HCT116 (cell line): Measurements from ENCODE around the gene HSPA12A. TPM values are rescaled to one million over a fixed set of nuclear protein-coding genes. Genes with fewer than 3 reads are reported as not detected.
A peak's percentile ranks its signal among the peaks of the same experiment; 100 is the strongest.

ENCODE experiments used
- ATAC-seq: fragments of 200-7000 bp; cut with Tn5 transposase; 2 replicates; pipeline ENCODE4 v1.9.1; 2020; ENCODE audit warnings: mild to moderate bottlenecking, moderate library complexity
- BruUV-seq: library from RNA; stranded (reverse); fragments of 400-500 nt; replicated peaks from 2 replicates; lab custom pipeline; 2021; lab: Mats Ljungman, UMichigan
- CTCF ChIA-PET: fragments of 300-600 bp; sonication (Branson Sonifier 250); formaldehyde crosslinking; loops from one replicate; lab custom pipeline; 2021; ENCODE audit warnings: antibody characterized with exemption; lab: Charles Lee
- POLR2A ChIA-PET: fragments of 300-600, 350-600 bp; sonication (Branson Sonifier 250); formaldehyde crosslinking; loops from one replicate; lab custom pipeline; 2021; ENCODE audit warnings: antibody characterized with exemption; lab: Charles Lee
- RAD21 ChIA-PET, 2 experiments: fragments of 300-600 bp; sonication (Branson Sonifier 250); formaldehyde crosslinking; loops; one replicate each; lab custom pipeline; 2023; ENCODE audit warnings: low total read pairs in 2 of 2; ENCODE audit not compliant: uncharacterized antibody in 2 of 2, unreplicated experiment in 2 of 2, low non-redundant PET in 1 of 2; lab: Charles Lee
- DNase-seq: peaks from one replicate; pipeline ENCODE4 v3.0.0-alpha.2; 2010; ENCODE audit warnings: low read depth, low spot score
- H2AFZ ChIP-seq: fragments of 200-600 bp; shearing (Covaris generic), sonication (generic); 2 replicates; pipeline ENCODE4 v1.6.1; 2017; ENCODE audit warnings: low read depth, mixed run types, mixed read lengths, antibody characterized with exemption, low read length; ENCODE audit not compliant: poor library complexity, severe bottlenecking
- H3K27ac ChIP-seq: 2 replicates; pipeline ENCODE4 v1.5.1; 2012; ENCODE audit warnings: low read depth, low read length
- H3K27me3 ChIP-seq: fragments of 200-600 bp; sonication (generic); 2 replicates; pipeline ENCODE4 v1.6.1; 2016; ENCODE audit warnings: mixed run types, low read length, mixed read lengths; ENCODE audit not compliant: insufficient read depth
- H3K36me3 ChIP-seq, 2 experiments: fragments of 200-500 bp in 1 of 2; fragments of 200-600 bp in 1 of 2; sonication (Bioruptor generic) in 1 of 2; sonication (generic) in 1 of 2; 2 replicates each; pipeline versions ENCODE4 v1.5.1 to v1.6.1; 2014 to 2016; ENCODE audit warnings: low read length in 2 of 2, inconsistent platforms in 1 of 2, mixed read lengths in 1 of 2, mixed run types in 1 of 2; ENCODE audit not compliant: insufficient read depth in 2 of 2, control insufficient read depth in 1 of 2
- H3K4me1 ChIP-seq, 2 experiments: fragments of 200-600 bp in 1 of 2; sonication (generic) in 1 of 2; 2 replicates each; pipeline versions ENCODE4 v1.5.1 to v1.6.1; 2012 to 2017; ENCODE audit warnings: low read length in 2 of 2, inconsistent platforms in 1 of 2, mild to moderate bottlenecking in 1 of 2, mixed read lengths in 1 of 2, mixed run types in 1 of 2, moderate library complexity in 1 of 2; ENCODE audit not compliant: insufficient read depth in 2 of 2, control insufficient read depth in 1 of 2
- H3K4me2 ChIP-seq: fragments of 200-600 bp; sonication (generic); 2 replicates; pipeline ENCODE4 v1.6.1; 2017; ENCODE audit warnings: mixed run types, low read length, mixed read lengths
- H3K4me3 ChIP-seq, 2 experiments: fragments of 200-600 bp in 1 of 2; sonication (generic) in 1 of 2; replicated peaks in 1 of 2; 2 replicates each; pipeline ENCODE4 v1.5.1; 2011 to 2016; ENCODE audit warnings: low read length in 2 of 2, control low read depth in 1 of 2, low read depth in 1 of 2, mild to moderate bottlenecking in 1 of 2, mixed read lengths in 1 of 2, mixed run types in 1 of 2
- H3K79me2 ChIP-seq: fragments of 200-600 bp; sonication (generic); 2 replicates; pipeline ENCODE4 v1.6.1; 2017; ENCODE audit warnings: mild to moderate bottlenecking, mixed run types, low read length, moderate library complexity, mixed read lengths; ENCODE audit not compliant: insufficient read depth
- H3K9ac ChIP-seq: fragments of 200-600 bp; sonication (generic); 2 replicates; pipeline ENCODE4 v1.6.1; 2016; ENCODE audit warnings: low read length, mixed read lengths
- H3K9me2 ChIP-seq: fragments of 200-600 bp; sonication (generic), shearing (Covaris generic); 2 replicates; pipeline ENCODE4 v1.6.1; 2017; ENCODE audit warnings: mixed run types, mild to moderate bottlenecking, moderate library complexity; ENCODE audit not compliant: insufficient read depth
- H3K9me3 ChIP-seq, 2 experiments: fragments of 200-500 bp in 1 of 2; fragments of 200-600 bp in 1 of 2; sonication (Bioruptor generic) in 1 of 2; sonication (generic) in 1 of 2; 2 replicates each; pipeline ENCODE4 v1.6.1; 2014 to 2017; ENCODE audit warnings: low read length in 2 of 2, mixed read lengths in 2 of 2, inconsistent platforms in 1 of 2, low read depth in 1 of 2, mild to moderate bottlenecking in 1 of 2, mixed run types in 1 of 2, moderate library complexity in 1 of 2; ENCODE audit not compliant: control insufficient read depth in 1 of 2, insufficient read depth in 1 of 2
- H4K20me1 ChIP-seq: fragments of 200-600 bp; sonication (generic), shearing (Covaris generic); 2 replicates; pipeline ENCODE4 v1.6.1; 2017; ENCODE audit warnings: mixed run types, mild to moderate bottlenecking, moderate library complexity; ENCODE audit not compliant: insufficient read depth
- CBX3 ChIP-seq: IDR thresholded peaks from 2 replicates; pipeline ENCODE4 v1.6.1; 2012; ENCODE audit warnings: low read depth
- EGR1 ChIP-seq: IDR thresholded peaks from 2 replicates; pipeline ENCODE4 v1.6.1; 2012; ENCODE audit warnings: low read depth
- ELF1 ChIP-seq: IDR thresholded peaks from 2 replicates; pipeline ENCODE4 v1.6.1; 2012; ENCODE audit warnings: low read depth, borderline replicate concordance
- EZH2phosphoT487 ChIP-seq: fragments of 200-600 bp; IDR thresholded peaks from 2 replicates; pipeline ENCODE4 v1.6.1; 2018; ENCODE audit warnings: antibody characterized with exemption, borderline replicate concordance
- JUND ChIP-seq: IDR thresholded peaks from 2 replicates; pipeline ENCODE4 v1.6.1; 2012
- POLR2A ChIP-seq: IDR thresholded peaks from 2 replicates; pipeline ENCODE4 v1.7.0; 2011; ENCODE audit warnings: borderline replicate concordance; ENCODE audit not compliant: insufficient read depth, insufficient read length; ENCODE audit errors: extremely low read depth
- POLR2AphosphoS5 ChIP-seq: IDR thresholded peaks from 2 replicates; pipeline ENCODE4 v1.6.1; 2011; ENCODE audit warnings: mild to moderate bottlenecking, low read depth, low read length, moderate library complexity
- SRF ChIP-seq: IDR thresholded peaks from 2 replicates; pipeline ENCODE4 v1.6.1; 2012; ENCODE audit warnings: low read depth
- TCF7L2 ChIP-seq: IDR thresholded peaks from 2 replicates; pipeline ENCODE4 v1.7.0; 2011; ENCODE audit warnings: borderline replicate concordance, inconsistent platforms; ENCODE audit not compliant: insufficient read depth, insufficient read length; ENCODE audit errors: extremely low read depth
- ZFX ChIP-seq: fragments of 450-650 bp; IDR thresholded peaks from 2 replicates; pipeline ENCODE4 v1.6.1; 2017
- ZNF274 ChIP-seq: fragments of 200-500 bp; sonication (Bioruptor generic); IDR thresholded peaks from 2 replicates; pipeline ENCODE4 v1.6.1; 2014; ENCODE audit warnings: mild to moderate bottlenecking, low read depth, low read length, inconsistent platforms
- intact Hi-C: fragments of 100-400 bp; cut with micrococcal nuclease; formaldehyde crosslinking; loops from 2 replicates; pipeline ENCODE4 v1.10.0; 2022
- total RNA-seq: library from RNA; stranded (reverse); gene quantifications from one replicate; pipeline ENCODE4 v1.2.1, GENCODE V29; 2021; ENCODE audit not compliant: unreplicated experiment
- TF ChIP-seq, protein P1 (sequence below): IDR thresholded peaks from 2 replicates; pipeline ENCODE4 v1.6.1; 2012; ENCODE audit warnings: low read depth
- TF ChIP-seq, protein P2 (sequence below): IDR thresholded peaks from 2 replicates; pipeline ENCODE4 v1.6.1; 2012
- TF ChIP-seq, protein P3 (sequence below), 3 experiments: fragments of 200-600 bp in 1 of 3; sonication (generic) in 1 of 3; IDR thresholded peaks in 2 of 3; conservative IDR thresholded peaks in 1 of 3; 2 replicates each; pipeline ENCODE4 v1.5.1; 2012 to 2017; ENCODE audit warnings: low read depth in 2 of 3, low read length in 2 of 3, antibody characterized with exemption in 1 of 3, borderline replicate concordance in 1 of 3, control low read depth in 1 of 3, mild to moderate bottlenecking in 1 of 3, mixed read lengths in 1 of 3, mixed run types in 1 of 3, moderate library complexity in 1 of 3; ENCODE audit not compliant: insufficient read depth in 1 of 3

Gene HSPA12A
- total RNA-seq, 1 experiment from 2014 or later = 19.8 TPM

- Histone ChIP-seq H2AFZ (no peak overlapping the region), H3K4me1 (peaks cover 11 to 20% of the 10 kb centered on the region in 2 experiments), H3K36me3 (no peaks in the 10 kb centered on the region), H3K27ac (no peak overlapping the region), H3K9ac (no peak overlapping the region), H3K79me2 (no peaks in the 10 kb centered on the region), H3K9me3 (no peaks in the 10 kb centered on the region), H3K4me2 (no peak overlapping the region), H3K4me3 (no peak overlapping the region), H3K27me3 (no peaks in the 10 kb centered on the region), H3K9me2 (no peaks in the 10 kb centered on the region), H4K20me1 (no peaks in the 10 kb centered on the region)
- CTCF ChIA-PET = no interaction called here
- RAD21 ChIA-PET = no interaction called here
- DNase-seq = no peak
- POLR2A ChIA-PET = no interaction called here
- intact Hi-C loops = no loop called here
- no peak for TF ChIP-seq CBX3
- no peak for TF ChIP-seq ZNF274
- BruUV-seq = no TSS peak
- ATAC-seq = peak; percentile 44; the same call in 1 of the 2 replicates
Observed at GRCh38 chr10:116636976-116637375, 105.4 kb downstream of the HSPA12A start.

DNA sequence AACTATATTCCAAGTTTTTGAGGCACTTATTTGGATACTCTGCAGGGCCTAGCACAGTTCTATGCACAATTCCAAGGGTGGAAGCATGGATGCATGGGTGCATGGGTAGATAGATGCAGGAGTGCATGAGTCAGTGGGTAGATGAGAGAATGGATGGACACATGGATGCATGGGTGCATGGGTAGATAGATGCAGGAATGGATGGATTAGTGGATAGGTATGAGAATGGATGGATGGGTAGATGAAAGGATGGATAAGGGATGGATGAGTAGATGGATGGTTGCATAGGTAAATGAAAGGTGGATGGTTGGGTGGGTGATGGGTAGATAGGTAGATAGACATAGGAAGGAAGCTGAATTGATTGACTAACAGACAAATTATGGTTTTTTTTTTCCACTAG lies 106.0 kb downstream of the HSPA12A start:
- H2AFZ ChIP-seq = no peak overlapping the region
- no peak overlapping the region for H3K27ac ChIP-seq
- H4K20me1 ChIP-seq = no peaks in the 10 kb centered on the region
- no peaks in the 10 kb centered on the region for H3K36me3 ChIP-seq
- no peaks in the 10 kb centered on the region for H3K9me2 ChIP-seq
- RAD21 ChIA-PET = no interaction called here
- intact Hi-C loops = no loop called here
- CTCF ChIA-PET = no interaction called here
- H3K4me1 ChIP-seq = peaks cover 11 to 20% of the 10 kb centered on the region in 2 experiments
- DNase-seq = no peak
- no peaks in the 10 kb centered on the region for H3K9me3 ChIP-seq
- no TSS peak for BruUV-seq
- ATAC-seq = no peak
- no peak overlapping the region for H3K4me3 ChIP-seq
- TF ChIP-seq EGR1 (no peak), JUND (no peak), POLR2AphosphoS5 (no peak), SRF (no peak), ZFX (no peak), ZNF274 (no peak), CBX3 (no peak), TCF7L2 (no peak), EZH2phosphoT487 (no peak), POLR2A (no peak), ELF1 (no peak)
- TF ChIP-seq, protein P1, sequence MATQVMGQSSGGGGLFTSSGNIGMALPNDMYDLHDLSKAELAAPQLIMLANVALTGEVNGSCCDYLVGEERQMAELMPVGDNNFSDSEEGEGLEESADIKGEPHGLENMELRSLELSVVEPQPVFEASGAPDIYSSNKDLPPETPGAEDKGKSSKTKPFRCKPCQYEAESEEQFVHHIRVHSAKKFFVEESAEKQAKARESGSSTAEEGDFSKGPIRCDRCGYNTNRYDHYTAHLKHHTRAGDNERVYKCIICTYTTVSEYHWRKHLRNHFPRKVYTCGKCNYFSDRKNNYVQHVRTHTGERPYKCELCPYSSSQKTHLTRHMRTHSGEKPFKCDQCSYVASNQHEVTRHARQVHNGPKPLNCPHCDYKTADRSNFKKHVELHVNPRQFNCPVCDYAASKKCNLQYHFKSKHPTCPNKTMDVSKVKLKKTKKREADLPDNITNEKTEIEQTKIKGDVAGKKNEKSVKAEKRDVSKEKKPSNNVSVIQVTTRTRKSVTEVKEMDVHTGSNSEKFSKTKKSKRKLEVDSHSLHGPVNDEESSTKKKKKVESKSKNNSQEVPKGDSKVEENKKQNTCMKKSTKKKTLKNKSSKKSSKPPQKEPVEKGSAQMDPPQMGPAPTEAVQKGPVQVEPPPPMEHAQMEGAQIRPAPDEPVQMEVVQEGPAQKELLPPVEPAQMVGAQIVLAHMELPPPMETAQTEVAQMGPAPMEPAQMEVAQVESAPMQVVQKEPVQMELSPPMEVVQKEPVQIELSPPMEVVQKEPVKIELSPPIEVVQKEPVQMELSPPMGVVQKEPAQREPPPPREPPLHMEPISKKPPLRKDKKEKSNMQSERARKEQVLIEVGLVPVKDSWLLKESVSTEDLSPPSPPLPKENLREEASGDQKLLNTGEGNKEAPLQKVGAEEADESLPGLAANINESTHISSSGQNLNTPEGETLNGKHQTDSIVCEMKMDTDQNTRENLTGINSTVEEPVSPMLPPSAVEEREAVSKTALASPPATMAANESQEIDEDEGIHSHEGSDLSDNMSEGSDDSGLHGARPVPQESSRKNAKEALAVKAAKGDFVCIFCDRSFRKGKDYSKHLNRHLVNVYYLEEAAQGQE = no peak
- TF ChIP-seq, protein P2, sequence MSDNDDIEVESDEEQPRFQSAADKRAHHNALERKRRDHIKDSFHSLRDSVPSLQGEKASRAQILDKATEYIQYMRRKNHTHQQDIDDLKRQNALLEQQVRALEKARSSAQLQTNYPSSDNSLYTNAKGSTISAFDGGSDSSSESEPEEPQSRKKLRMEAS = no peak
- TF ChIP-seq, protein P3, sequence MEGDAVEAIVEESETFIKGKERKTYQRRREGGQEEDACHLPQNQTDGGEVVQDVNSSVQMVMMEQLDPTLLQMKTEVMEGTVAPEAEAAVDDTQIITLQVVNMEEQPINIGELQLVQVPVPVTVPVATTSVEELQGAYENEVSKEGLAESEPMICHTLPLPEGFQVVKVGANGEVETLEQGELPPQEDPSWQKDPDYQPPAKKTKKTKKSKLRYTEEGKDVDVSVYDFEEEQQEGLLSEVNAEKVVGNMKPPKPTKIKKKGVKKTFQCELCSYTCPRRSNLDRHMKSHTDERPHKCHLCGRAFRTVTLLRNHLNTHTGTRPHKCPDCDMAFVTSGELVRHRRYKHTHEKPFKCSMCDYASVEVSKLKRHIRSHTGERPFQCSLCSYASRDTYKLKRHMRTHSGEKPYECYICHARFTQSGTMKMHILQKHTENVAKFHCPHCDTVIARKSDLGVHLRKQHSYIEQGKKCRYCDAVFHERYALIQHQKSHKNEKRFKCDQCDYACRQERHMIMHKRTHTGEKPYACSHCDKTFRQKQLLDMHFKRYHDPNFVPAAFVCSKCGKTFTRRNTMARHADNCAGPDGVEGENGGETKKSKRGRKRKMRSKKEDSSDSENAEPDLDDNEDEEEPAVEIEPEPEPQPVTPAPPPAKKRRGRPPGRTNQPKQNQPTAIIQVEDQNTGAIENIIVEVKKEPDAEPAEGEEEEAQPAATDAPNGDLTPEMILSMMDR (IDR thresholded peaks at IDR 0.05 in 2 of 3, conservative IDR thresholded peaks at IDR 0.05 in 1 of 3; ENCODE audit: borderline replicate concordance in 1 of 3, insufficient read depth in 1 of 3, low read depth in 2 of 3, low read length in 2 of 3) = no peak
- POLR2A ChIA-PET = no interaction called here
- no peaks in the 10 kb centered on the region for H3K27me3 ChIP-seq
- H3K4me2 ChIP-seq = no peak overlapping the region
- H3K79me2 ChIP-seq = no peaks in the 10 kb centered on the region
- H3K9ac ChIP-seq = no peak overlapping the region
